DOHH2 (cell line): ENCODE measurements around the gene MOV10.

ENCODE experiments used
- CTCF ChIP-seq: fragments of 200-600 bp; sonication (generic); IDR thresholded peaks from one replicate; pipeline ENCODE4 v1.5.1; 2014; ENCODE audit warnings: antibody characterized with exemption, mild to moderate bottlenecking, low read depth, low read length; ENCODE audit not compliant: poor library complexity, severe bottlenecking
- EZH2phosphoT487 ChIP-seq: fragments of 200-600 bp; sonication (generic); IDR thresholded peaks from 2 replicates; pipeline ENCODE4 v1.6.1; 2017; ENCODE audit warnings: borderline replicate concordance, mild to moderate bottlenecking, antibody characterized with exemption, low read length, moderate library complexity, mixed read lengths

- TF ChIP-seq CTCF (no peak), EZH2phosphoT487 (no peak)
Observed at GRCh38 chr1:112689196-112689841, 14.9 kb downstream of the MOV10 start.
